DMS53 treated with DMSO at 0.1 percent for 48 hours (cell line): ENCODE measurements around the gene ELF2.
"Not testable (repeated sequence)": the region's sequence is repeated elsewhere in the genome, so short reads cannot be mapped to it uniquely, and the experiment has no call there.

Experiments
- DNase-seq: peaks from one replicate; lab custom pipeline; 2025; ENCODE audit not compliant: unreplicated experiment; lab: John Stamatoyannopoulos, UW

The ELF2 gene

DNA sequence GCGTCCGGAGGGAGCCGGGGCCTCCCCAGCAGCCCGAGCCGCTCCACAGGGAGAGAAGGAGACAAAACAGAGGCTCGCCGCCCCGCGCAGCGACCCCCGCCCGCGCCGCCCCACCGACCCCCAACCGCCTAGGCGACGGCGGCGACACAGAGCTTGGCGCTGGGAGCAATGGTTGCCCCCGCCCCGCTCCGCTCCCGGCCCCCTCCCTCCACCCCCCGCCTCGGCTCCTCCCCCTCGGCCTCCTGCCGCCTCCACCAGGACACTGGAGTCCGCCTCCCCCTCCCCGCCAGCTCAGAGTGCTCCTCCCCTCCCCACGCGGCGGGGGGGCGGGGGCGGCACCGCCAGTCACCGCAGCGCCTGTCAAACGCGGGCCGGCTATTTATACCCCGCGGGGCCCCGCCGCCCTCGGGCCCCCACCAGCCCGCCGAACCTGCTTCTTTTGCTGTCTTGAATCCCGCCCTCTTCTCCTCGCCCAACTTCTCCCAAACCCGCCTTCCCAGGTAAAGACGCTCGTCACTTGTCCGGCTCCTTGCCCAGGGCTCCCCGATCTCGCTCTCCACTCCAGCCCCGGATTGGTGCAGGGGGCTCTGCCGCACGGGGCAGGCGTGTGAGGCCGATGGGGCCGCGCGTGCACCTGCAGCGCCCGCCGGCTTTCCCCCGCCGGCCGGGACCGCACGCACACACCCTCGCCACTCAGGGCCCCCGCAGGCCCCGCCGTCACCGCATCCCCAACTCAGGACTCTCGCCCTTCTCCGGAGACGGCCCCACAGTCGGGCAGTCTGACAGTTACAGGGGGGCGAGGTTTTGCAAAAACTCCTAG is at the start of gene ELF2:
Gene ELF2 (minus strand): TSS at position 170 of the 820 bp plus-strand sequence. CDS start 39,517 bp downstream, outside the sequence.
- DNase-seq: peak; percentile 51

DNA sequence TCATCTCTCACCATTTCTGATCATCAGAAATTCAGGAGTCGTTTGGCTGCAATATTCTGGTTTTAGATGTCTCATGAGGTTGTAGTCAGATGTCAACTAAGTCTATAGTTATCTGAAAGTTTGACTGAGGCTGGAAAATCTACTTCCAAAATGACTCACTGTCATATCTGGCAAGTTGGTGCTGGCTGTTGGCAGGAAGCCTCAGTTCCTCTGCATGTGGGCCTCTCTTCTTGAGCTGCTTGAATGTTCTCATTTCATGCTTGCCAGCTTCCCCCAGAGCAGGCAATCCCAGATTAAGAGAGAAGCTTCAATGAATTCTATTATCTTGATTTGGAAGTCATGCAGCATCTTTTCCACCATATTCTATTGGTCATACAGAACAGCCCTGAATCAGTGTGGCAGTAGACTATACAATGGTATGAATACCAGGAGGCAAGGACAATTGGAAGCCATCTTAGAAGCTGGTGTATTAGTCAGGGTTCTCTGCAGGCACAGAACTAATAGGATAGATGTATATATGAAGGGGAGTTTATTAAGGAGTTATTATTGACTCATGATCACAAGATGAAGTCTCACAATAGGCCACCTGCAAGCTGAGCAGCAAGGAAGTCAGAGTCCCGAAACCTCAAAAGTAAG is 46.8 kb upstream of the ELF2 start:
- DNase-seq: no peak

DNA sequence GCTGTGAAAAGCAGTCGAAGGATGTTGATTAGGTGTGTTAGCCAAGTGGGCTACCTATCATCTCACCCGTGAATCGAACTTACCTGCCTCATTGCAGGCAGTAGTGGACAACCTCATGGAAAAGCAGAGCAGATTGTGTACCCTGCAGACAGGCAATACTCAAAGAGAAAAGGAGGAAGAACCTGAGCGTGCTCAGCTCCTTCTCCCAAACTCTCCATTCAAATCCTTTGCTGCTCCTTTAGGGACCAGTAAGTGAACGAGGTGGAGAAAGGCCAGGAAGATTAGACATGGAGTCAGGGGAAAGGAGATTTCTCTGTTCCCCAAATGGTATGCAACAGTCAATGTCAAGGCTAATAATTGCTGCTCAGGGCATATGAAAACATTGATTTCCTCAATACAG is 45.2 kb upstream of the ELF2 start:
- no peak for DNase-seq

DNA sequence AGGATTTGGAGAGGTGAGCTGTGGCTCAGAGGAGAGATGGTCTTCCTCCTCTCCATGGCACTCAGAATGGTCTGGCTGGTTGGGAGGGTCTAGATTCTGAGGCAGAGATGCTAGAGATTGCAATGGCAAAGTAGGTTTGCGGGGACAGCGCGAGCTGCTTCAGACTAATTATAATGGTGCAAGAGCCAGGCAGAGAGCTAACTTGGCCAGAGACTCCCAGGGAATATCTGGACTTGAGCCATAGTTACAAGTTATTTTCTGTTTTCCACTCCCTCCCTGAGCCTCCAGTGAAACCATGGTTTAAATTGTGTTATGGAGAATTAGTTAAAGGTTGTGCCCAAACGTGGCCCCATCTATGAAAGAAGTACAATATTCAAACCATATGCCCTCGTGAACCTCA is 44.7 kb upstream of the ELF2 start:
- no peak for DNase-seq

DNA sequence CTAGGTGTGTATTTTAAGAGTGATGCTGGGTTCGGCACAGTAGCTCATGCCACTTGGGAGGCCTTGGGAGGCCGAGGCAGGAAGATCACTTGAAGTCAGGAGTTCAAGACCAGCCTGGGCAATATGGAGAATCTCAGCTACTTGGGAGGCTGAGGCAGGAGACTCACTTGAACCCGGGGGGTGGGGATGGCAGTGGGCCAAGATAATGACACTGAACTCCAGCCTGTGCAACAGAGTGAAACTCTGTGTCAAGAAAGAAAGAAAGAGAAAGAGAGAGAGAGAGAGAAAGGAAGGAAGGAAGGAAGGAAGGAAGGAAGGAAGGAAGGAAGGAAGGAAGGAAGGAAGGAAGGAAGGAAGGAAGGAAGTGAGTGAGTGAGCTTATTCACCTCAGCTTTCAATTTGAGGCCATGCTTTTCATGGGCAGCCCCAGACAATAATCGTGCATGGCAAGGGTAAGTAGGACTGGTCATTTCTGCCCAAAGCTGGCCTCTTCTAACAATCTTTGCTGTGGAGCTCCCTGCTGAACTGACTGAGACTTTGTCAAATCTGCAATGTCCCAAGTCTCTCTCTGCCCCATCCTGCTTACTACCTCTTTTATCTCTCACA is 42.5 kb upstream of the ELF2 start:
- no peak for DNase-seq

DNA sequence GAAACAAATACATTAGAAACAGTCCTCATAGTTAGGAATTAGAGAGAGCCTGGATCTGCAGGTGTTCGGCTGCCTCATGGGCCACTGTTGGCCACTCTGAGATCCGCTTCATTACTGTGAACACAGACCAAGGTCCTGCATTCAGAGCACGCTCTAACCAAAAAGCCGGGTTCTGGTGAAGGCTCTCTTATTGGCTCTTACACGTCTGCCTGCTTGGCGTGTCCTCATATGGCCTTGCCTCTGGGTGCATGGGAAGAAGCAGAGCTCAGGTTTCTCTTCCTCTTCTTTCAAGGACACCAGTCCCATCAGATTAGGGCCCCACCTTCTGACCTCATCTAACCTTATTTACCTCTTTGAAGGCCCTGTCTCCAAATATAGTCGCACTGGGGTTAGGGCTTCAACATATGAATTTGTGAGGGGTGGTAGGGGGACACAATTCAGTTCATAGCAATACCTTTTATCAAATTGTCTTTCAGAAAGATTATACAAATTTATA is 37.1 kb upstream of the ELF2 start:
- DNase-seq: no peak

DNA sequence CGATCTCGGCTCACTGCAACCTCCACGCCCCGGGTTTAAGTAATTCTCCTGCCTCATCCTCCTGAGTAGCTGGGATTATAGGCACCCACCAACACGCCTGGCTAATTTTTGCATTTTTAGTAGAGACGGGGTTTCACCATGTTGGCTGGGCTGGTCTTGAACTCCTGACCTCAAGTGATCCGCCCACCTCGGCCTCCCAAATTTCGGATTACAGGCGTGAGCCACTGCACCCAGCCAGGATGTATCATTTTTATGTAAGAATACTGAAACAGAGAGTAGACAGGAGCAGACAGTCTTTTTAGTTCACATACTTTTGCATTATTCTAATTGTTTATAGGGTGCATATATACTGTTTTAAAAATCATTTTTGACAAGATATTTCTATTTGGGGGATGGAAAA is 36.6 kb upstream of the ELF2 start:
- DNase-seq: not testable (repeated sequence)

DNA sequence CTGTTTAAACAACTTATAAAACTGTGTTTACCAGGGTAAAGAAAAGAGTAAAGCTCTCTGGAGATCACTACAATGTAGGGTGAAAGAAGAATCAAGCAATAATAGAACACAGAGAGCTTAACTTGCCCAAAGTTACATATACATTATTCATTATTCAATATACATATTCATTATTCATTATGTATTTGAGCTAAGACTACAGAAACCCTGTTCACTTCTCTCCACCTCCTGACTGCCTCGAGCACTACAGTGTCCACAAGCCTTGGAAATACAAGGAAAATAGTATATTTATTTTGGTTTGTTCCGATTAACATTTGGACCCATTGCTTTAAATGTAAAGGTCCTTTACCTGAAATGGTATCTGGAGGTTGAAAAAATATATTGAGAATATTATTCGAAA is 35.9 kb upstream of the ELF2 start:
- no peak for DNase-seq

DNA sequence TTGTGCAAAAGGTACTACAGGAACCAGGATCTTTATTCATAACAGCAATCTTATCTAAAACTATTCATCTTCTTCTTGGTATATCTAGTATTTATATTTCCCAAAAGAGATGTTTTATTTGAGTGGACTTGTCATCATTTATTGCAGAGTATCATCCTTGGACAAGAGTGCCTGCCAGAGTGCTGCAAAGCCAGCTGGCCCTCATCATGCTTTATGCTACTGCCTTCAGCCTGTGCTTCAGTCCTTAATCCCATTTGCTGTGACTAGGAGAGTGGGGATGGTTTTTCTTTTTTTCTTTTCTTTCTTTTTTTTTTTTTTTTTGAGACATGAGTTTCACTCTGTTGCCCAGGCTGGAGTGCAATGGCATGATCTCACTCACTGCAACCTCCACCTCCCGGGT is 33.5 kb upstream of the ELF2 start:
- no peak for DNase-seq

DNA sequence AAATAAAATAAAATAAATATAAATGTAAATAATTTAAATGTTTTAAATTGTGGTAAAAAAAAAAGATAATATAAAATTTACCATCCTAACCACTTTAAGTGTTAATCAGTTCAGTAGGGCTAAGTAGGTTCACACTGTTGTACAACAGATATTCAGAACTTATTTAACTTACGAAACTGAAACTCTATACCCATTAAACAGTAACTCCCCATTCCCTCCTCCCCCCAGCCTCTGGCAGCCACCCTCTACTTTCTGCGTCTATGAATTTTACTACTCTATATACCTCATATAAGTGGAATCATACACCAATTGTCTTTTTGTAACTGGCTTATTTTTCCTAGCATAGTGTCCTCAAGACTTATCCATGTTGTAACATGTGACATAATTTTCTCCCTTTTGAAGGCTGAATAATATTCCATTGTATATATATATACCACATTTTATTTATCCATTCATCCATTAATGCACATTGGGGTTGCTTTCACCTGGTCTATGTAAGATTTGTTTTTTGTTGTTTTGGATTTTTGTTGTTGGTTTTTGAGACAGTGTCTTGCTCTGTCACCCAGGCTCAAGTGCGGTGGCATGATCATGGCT is 32.5 kb upstream of the ELF2 start:
- no peak for DNase-seq

DNA sequence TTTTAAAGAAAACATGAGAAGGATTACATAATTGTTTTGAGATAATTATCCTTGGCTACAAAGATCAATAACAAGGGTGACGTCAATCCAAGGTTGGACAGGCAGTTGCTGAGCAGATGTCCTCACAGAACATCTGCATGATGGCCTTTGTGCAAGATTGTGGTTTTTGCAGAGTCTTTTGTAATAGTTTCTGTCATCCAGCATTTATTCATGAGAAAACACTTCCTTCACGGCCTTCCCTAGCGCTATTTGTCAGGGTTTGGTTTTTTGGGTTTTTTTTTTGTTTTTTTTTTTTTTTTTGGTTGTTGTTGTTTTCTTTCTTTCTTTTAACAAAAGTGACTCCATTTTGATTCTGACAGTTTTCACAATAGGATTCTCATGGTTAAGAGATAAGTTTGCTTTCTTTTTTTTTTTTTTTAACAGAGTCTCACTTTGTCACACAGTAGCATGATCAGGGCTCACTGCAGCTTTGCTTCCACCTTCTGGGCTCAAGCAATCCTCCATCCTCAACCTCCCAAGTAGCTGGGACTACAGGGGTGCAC is 31.5 kb upstream of the ELF2 start:
- no peak for DNase-seq

DNA sequence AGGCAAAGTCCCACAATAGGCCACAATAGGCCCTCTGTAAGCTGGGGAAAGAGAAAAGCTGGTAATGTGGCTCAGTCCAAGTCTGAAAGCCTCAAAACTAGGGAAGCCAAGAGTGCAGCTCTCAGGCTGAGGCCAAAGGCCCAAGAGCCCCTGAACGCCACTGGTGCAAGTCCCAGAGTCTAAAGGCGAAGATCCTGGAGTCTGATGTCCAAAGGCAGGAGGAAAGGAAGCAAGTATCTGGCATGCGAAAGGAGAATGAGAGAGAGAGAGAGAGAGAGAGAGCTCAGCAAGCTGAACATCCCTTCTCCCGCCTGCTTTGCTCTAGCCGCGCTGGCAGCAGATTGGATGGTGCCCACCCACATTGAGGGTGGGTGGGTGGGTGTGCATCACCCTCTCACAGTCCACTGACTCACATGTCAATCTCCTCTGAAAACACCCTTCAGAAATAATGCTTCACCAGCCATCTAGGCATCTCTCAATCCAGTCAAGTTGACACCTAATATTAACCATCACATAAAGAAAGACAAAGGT is 30.9 kb upstream of the ELF2 start:
- DNase-seq: no peak

DNA sequence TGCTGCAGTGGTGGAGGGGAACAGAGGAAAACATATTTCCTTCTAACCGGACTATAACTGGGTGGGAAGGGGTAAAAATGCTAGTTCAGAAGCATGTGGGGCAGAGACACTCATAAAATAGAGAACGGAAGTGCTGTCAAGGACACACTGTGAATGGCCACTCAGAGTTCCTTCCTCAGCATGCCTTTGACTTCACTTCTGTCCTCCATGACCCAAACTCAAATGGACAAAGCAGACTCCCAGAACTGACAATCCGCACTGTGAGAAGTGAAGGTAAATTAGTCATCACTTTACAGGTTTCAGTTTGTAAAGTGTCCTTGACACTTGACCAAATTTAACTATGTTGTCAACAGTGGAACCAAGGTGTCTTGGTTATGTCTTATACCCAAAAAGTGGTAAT is 30.2 kb upstream of the ELF2 start:
- no peak for DNase-seq

DNA sequence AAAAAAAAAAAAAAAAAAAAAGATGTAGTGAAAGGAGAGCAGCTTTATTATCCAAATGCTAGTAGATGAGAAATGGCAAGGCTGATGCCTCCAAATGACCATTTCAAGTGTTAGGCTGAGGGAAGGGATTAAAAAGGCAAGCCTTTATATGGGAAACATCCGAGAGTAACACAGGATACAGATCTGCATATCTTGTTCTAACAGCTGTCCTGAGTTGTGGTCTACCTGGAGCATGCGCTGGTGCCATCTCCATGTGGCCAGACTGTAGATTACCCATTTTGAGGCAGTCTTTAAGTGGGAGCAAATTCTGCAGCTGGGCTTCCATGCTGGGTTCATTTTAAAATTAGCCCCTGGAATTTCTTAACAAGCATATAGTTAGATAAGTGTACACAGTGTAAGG is 26.0 kb upstream of the ELF2 start:
- DNase-seq: no peak

DNA sequence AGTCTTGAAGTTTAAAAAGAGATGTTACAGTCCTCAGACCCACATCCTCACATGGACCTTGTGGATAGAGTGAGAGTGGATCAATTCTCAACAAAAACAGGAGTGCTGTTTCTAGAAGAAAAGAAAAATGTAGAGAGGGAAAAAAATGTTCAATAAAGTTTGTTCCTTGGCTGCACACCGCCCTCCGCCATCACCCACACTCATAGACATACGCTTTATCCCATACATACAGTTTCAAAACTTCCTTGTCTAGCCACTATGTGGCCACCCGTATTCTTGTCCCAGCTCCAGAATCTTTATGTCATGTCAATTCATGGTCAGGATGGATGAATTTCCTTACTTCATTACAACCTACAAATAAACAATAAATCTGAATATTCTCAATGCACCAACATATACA is 23.5 kb upstream of the ELF2 start:
- DNase-seq: no peak

DNA sequence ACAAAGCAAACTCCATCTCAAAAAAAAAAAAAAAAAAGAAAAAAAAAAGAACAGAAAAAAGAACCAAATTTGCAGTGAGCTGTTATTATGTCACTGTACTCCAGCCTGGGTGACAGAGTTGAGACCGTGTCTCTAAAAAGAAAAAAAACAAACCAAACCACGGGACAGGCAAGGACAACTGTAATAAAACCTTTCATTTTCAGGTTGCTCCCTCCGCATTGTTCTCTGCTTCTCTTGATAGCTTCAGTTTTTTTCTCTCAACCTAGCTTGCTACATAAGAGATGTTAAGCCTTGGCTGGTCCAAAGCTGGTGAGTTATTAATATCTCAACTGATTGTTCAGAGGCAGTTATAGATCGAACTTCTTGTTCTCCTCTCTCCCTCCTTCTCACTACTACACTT is 23.1 kb upstream of the ELF2 start:
- DNase-seq: no peak

DNA sequence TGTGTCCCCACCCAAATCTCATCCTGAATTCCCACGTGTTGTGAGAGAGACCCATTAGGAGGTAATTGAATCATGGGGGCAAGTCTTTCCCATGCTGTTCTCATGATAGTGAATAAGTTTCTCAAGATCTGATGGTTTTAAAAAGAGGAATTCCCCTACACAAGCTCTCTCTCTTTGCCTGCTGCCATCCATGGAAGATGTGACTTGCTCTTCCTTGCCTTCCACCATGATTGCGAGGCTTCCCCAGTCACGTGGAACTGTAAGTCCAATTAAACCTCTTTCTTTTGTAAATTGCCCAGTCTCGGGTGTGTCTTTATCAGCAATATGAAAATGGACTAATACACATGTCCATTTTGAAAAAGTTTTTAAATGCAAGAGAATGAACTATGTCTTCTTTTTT is 20.2 kb upstream of the ELF2 start:
- DNase-seq: not testable (repeated sequence)

DNA sequence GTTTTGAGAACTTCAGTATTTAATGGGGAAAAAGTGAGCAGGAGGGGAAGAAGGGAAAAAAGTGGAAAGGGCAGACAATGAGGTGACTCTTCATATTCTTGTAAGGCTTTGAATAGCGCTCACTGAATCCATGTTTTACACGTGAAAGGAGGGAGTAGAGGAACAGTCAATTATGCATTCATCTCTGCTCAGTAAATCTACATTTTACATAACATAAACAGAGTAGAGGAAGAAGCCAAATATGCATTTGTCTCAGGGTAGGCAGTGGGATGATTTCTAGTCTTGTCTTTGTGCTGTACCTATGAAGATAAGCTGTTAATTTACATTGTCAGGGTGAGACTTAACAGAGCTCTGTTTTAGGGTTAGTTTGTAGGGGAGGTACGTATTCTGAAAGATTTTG is 19.4 kb upstream of the ELF2 start:
- no peak for DNase-seq

DNA sequence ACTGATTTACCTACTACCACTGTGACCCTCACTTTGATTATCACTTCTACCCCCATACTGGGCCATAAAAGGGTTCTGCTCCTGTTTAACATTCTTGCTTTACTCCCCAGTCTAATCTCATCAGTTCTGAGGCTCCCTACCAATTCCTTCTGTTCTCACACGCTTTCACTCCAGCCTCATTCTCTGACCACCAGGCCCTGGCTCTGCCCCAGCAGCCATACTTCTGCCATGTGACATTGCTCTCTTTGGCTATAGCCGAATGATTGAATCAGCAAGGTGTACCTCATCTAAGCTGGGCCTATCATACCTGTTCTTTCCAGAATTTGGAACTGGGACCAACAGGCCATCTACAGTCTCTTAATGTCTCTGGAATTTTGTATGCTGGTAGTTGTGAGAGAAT is 14.4 kb upstream of the ELF2 start:
- no peak for DNase-seq

DNA sequence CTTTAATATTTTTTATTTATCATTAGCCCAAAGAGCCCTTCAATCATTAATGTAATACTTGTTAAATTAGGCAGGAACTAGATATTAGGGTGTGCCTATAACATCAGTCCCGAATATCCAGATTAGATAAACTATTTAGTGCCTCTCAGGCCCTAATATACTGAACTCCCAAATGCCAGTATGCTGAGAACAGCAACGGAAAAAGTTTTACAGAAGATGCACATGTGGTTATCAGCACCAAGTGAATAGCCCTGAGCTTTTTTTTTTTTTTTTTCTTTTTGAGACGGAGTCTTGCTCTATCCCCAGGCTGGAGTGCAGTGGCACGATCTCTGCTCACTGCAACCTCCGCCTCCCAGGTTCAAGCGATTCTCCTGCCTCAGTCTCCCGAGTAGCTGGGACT is 13.0 kb upstream of the ELF2 start:
- DNase-seq: no peak

DNA sequence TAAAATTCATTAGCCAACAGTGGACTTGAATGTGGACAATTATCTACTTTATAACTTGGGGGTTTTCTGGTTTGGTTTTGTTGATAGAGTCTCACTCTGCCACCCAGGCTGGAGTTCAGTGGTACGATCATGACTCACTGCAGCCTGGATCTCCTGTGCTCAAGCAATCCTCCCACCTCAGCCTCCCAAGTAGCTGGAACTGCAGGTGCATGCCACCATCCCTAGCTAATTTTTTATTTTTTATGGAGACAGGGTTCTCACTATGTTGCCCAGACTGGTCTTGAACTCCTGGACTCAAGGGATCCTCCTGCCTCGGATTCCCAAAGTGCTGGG is 12.4 kb upstream of the ELF2 start:
- no peak for DNase-seq
